H9 (cell line): Measurements from ENCODE around the gene ANKK1. TPM values are rescaled to one million over a fixed set of nuclear protein-coding genes. Genes with fewer than 3 reads are reported as not detected.

Source experiments
- DNase-seq: peaks from one replicate; pipeline ENCODE4 v3.0.0-alpha.2; 2017
- H2AFZ ChIP-seq: one replicate; pipeline ENCODE4 v1.6.1; 2013; ENCODE audit warnings: mild to moderate bottlenecking, low read length, control low read depth, moderate library complexity
- H2AK5ac ChIP-seq: 2 replicates; pipeline ENCODE4 v1.6.1; 2013; ENCODE audit warnings: low read length, control low read depth, mixed read lengths; ENCODE audit not compliant: insufficient read length
- H2BK120ac ChIP-seq: one replicate; pipeline ENCODE4 v1.6.1; 2013; ENCODE audit warnings: low read depth, mild to moderate bottlenecking, low read length, control low read depth, inconsistent platforms; ENCODE audit not compliant: poor library complexity, severe bottlenecking
- H2BK12ac ChIP-seq: 2 replicates; pipeline ENCODE4 v1.6.1; 2013; ENCODE audit warnings: low read length, control low read depth, mixed read lengths, low read depth; ENCODE audit not compliant: insufficient read length
- H2BK15ac ChIP-seq: 2 replicates; pipeline ENCODE4 v1.6.1; 2013; ENCODE audit warnings: low read depth, low read length, control low read depth
- H2BK20ac ChIP-seq: one replicate; pipeline ENCODE4 v1.6.1; 2013; ENCODE audit warnings: low read depth, mild to moderate bottlenecking, low read length, control low read depth, inconsistent platforms; ENCODE audit not compliant: poor library complexity, severe bottlenecking
- H2BK5ac ChIP-seq: 2 replicates; pipeline ENCODE4 v1.6.1; 2013; ENCODE audit warnings: low read length, control low read depth, mixed read lengths; ENCODE audit not compliant: insufficient read length
- H3K14ac ChIP-seq: 2 replicates; pipeline ENCODE4 v1.6.1; 2013; ENCODE audit warnings: low read length, control low read depth; ENCODE audit not compliant: insufficient read depth
- H3K18ac ChIP-seq: 2 replicates; pipeline ENCODE4 v1.6.1; 2013; ENCODE audit warnings: low read depth, mild to moderate bottlenecking, mixed read lengths, low read length, control low read depth; ENCODE audit not compliant: insufficient read length
- H3K23ac ChIP-seq: 2 replicates; pipeline ENCODE4 v1.6.1; 2013; ENCODE audit warnings: low read length, control low read depth, mixed read lengths, low read depth; ENCODE audit not compliant: insufficient read length
- H3K23me2 ChIP-seq: 2 replicates; pipeline ENCODE4 v1.6.1; 2013; ENCODE audit warnings: low read depth, mild to moderate bottlenecking, mixed read lengths, low read length, control low read depth; ENCODE audit not compliant: insufficient read length, poor library complexity, severe bottlenecking
- H3K27ac ChIP-seq: 2 replicates; pipeline ENCODE4 v1.5.1; 2013; ENCODE audit warnings: low read length, control low read depth, mixed read lengths, low read depth; ENCODE audit not compliant: insufficient read length
- H3K27me3 ChIP-seq: 2 replicates; pipeline ENCODE4 v1.6.1; 2013; ENCODE audit warnings: low read length, control low read depth, inconsistent platforms; ENCODE audit not compliant: insufficient read depth
- H3K4ac ChIP-seq: 2 replicates; pipeline ENCODE4 v1.6.1; 2013; ENCODE audit warnings: low read depth, mild to moderate bottlenecking, control low read depth, inconsistent platforms, low read length, moderate library complexity
- H3K4me1 ChIP-seq: 2 replicates; pipeline ENCODE4 v1.6.1; 2013; ENCODE audit warnings: low read length, control low read depth, inconsistent platforms; ENCODE audit not compliant: insufficient read depth
- H3K4me2 ChIP-seq: 2 replicates; pipeline ENCODE4 v1.6.1; 2013; ENCODE audit warnings: low read length, control low read depth, mixed read lengths; ENCODE audit not compliant: insufficient read length, insufficient read depth
- H3K56ac ChIP-seq: 2 replicates; pipeline ENCODE4 v1.6.1; 2013; ENCODE audit warnings: low read depth, mild to moderate bottlenecking, mixed read lengths, low read length, control low read depth; ENCODE audit not compliant: insufficient read length
- H3K79me1 ChIP-seq: 2 replicates; pipeline ENCODE4 v1.6.1; 2013; ENCODE audit warnings: low read depth, mild to moderate bottlenecking, moderate library complexity, low read length, control low read depth, inconsistent platforms; ENCODE audit not compliant: insufficient read depth, poor library complexity, severe bottlenecking
- H3K79me2 ChIP-seq: 2 replicates; pipeline ENCODE4 v1.6.1; 2013; ENCODE audit warnings: low read length, control low read depth, inconsistent platforms; ENCODE audit not compliant: insufficient read depth
- H3K9ac ChIP-seq: 2 replicates; pipeline ENCODE4 v1.6.1; 2013; ENCODE audit warnings: low read length, control low read depth, mixed read lengths; ENCODE audit not compliant: insufficient read length; ENCODE audit errors: extremely low read depth
- H3K9me3 ChIP-seq: one replicate; pipeline ENCODE4 v1.6.1; 2013; ENCODE audit warnings: low read depth, low read length, inconsistent platforms; ENCODE audit not compliant: control insufficient read depth
- H3T11ph ChIP-seq: one replicate; pipeline ENCODE4 v1.6.1; 2013; ENCODE audit warnings: mild to moderate bottlenecking, low read length, control low read depth, inconsistent platforms
- H4K20me1 ChIP-seq: one replicate; pipeline ENCODE4 v1.6.1; 2013; ENCODE audit not compliant: control insufficient read depth, insufficient read length, insufficient read depth
- H4K5ac ChIP-seq: 2 replicates; pipeline ENCODE4 v1.6.1; 2013; ENCODE audit warnings: low read depth, mild to moderate bottlenecking, mixed read lengths, low read length, control low read depth; ENCODE audit not compliant: insufficient read length
- H4K8ac ChIP-seq: replicated peaks from 2 replicates; pipeline ENCODE4 v1.6.1; 2013; ENCODE audit warnings: low read length, control low read depth, mixed read lengths, low read depth; ENCODE audit not compliant: insufficient read length
- H4K91ac ChIP-seq: 2 replicates; pipeline ENCODE4 v1.6.1; 2013; ENCODE audit warnings: low read depth, mild to moderate bottlenecking, moderate library complexity, mixed read lengths, low read length, control low read depth; ENCODE audit not compliant: insufficient read length
- H3K27ac Mint-ChIP-seq, 3 experiments: 2 replicates in 2 of 3; 3 replicates in 1 of 3; pipeline ENCODE4 v1.8.0; 2020 to 2021; ENCODE audit warnings: mixed read lengths in 3 of 3, mild to moderate bottlenecking in 1 of 3, moderate library complexity in 1 of 3
- H3K27me3 Mint-ChIP-seq: 2 replicates; pipeline ENCODE4 v1.8.0; 2021; ENCODE audit warnings: low read depth, mild to moderate bottlenecking, moderate library complexity, mixed read lengths
- H3K36me3 Mint-ChIP-seq, 3 experiments: 2 replicates in 2 of 3; 3 replicates in 1 of 3; pipeline ENCODE4 v1.8.0; 2020 to 2021; ENCODE audit warnings: low read depth in 3 of 3, mixed read lengths in 3 of 3; ENCODE audit not compliant: insufficient read depth in 1 of 3
- H3K4me1 Mint-ChIP-seq, 2 experiments: 2 replicates each; pipeline ENCODE4 v1.8.0; 2020; ENCODE audit warnings: mixed read lengths in 2 of 2
- H3K4me3 Mint-ChIP-seq, 2 experiments: 2 replicates in 1 of 2; 3 replicates in 1 of 2; pipeline ENCODE4 v1.8.0; 2020 to 2021; ENCODE audit warnings: mild to moderate bottlenecking in 2 of 2, mixed read lengths in 2 of 2, moderate library complexity in 1 of 2
- H3K9me3 Mint-ChIP-seq, 2 experiments: 2 replicates in 1 of 2; 3 replicates in 1 of 2; pipeline ENCODE4 v1.8.0; 2020; ENCODE audit warnings: mild to moderate bottlenecking in 2 of 2, mixed read lengths in 2 of 2, moderate library complexity in 1 of 2
- CTCF ChIP-seq: fragments of 200-600 bp; sonication (generic); conservative IDR thresholded peaks from 3 replicates; pipeline ENCODE4 v1.8.0; 2021; ENCODE audit warnings: antibody characterized with exemption, mild to moderate bottlenecking
- WGBS: extraction: QIAGEN DNeasy Blood & Tissue Kit; methylation state at CpG from one replicate; pipeline ENCODE4 v1.1.7; 2013; ENCODE audit warnings: missing lambda C conversion rate, low lambda C conversion rate, mixed read lengths; ENCODE audit not compliant: insufficient read length; ENCODE audit errors: extremely low coverage; 5-methylcytosine and 5-hydroxymethylcytosine counted together
- total RNA-seq: library from RNA; stranded (reverse); gene quantifications from 2 replicates; pipeline ENCODE4 v1.2.1, GENCODE V29; 2021

The ANKK1 gene
- total RNA-seq, 1 experiment from 2014 or later = 0.20 TPM

DNA sequence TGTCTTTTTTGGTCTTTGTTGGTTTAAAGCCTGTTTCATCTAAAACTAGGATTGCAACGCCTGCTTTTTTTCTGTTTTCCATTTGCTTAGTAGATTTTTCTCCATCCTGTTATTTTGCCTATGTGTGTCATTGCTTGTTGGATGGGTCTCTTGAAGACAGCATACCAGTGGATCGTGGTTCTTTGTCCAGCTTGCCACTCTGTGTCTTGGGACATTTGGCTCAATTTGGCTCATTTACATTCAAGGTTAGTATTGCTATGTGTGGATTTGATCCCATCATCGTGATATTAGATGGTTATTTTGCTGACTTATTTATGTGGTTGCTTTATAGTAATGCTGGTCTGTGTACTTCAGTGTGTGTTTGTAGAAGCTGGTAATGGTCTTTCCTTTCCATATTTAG is 31.4 kb upstream of the ANKK1 start:
- no peaks in the 10 kb centered on the region for H3K4me1 ChIP-seq
- H3K9ac ChIP-seq = no peak overlapping the region
- no peak overlapping the region for H3K4me2 ChIP-seq
- no peak overlapping the region for H3K14ac ChIP-seq
- H3K79me2 ChIP-seq = no peaks in the 10 kb centered on the region
- H2BK12ac ChIP-seq = no peak overlapping the region
- H3K56ac ChIP-seq = no peak overlapping the region
- H2BK5ac ChIP-seq = no peak overlapping the region
- H2BK120ac ChIP-seq = no peak overlapping the region
- H3K79me1 ChIP-seq = no peaks in the 10 kb centered on the region
- H3K27ac Mint-ChIP-seq = no peak overlapping the region
- no peak overlapping the region for H3K23ac ChIP-seq
- H3K27ac ChIP-seq = no peak overlapping the region
- no peak overlapping the region for H2AFZ ChIP-seq
- peaks cover 0 to 9% of the 10 kb centered on the region in 2 experiments; a peak in 1 of 5 replicates for H3K9me3 Mint-ChIP-seq
- no peaks in the 10 kb centered on the region for H3K23me2 ChIP-seq
- no peak overlapping the region for H2AK5ac ChIP-seq
- H3K27me3 ChIP-seq = no peaks in the 10 kb centered on the region
- no peak overlapping the region for H4K91ac ChIP-seq
- no peak overlapping the region for H3T11ph ChIP-seq
- no peak for TF ChIP-seq CTCF
- H3K9me3 ChIP-seq = no peaks in the 10 kb centered on the region
- peaks cover 3% of the 10 kb centered on the region in 2 experiments for H3K4me1 Mint-ChIP-seq
- H4K20me1 ChIP-seq = no peaks in the 10 kb centered on the region
- peaks cover 3 to 8% (median 7%) of the 10 kb centered on the region in 3 experiments; a peak in 5 of 7 replicates for H3K36me3 Mint-ChIP-seq
- H2BK15ac ChIP-seq = no peak overlapping the region
- H3K18ac ChIP-seq = no peak overlapping the region
- no CpG with 5 or more reads among the region's 3 CpGs for WGBS
- no peak overlapping the region for H3K4me3 Mint-ChIP-seq
- H3K27me3 Mint-ChIP-seq = no peaks in the 10 kb centered on the region
- no peak for DNase-seq
- H3K4ac ChIP-seq = no peak overlapping the region
- no peak overlapping the region for H4K5ac ChIP-seq
- H2BK20ac ChIP-seq = no peak overlapping the region
- H4K8ac ChIP-seq = no peak overlapping the region
